LHCN-M2 (cell line): Measurements from ENCODE around the gene MRPL51. TPM values are rescaled to one million over a fixed set of nuclear protein-coding genes. Genes with fewer than 3 reads are reported as not detected.
"Not testable (repeated sequence)": the region's sequence is repeated elsewhere in the genome, so short reads cannot be mapped to it uniquely, and the experiment has no call there.

Experiments
- DNase-seq: peaks from one replicate; pipeline ENCODE4 v3.0.0-alpha.2; 2012; ENCODE audit warnings: low read depth
- total RNA-seq: library from RNA; depleted of rRNA; stranded (reverse); fragments of >200 nt; gene quantifications from 2 replicates; pipeline ENCODE4 v1.2.3, GENCODE V29; 2014

Gene MRPL51
- total RNA-seq, 1 experiment from 2014 or later = 124 TPM

- no peak for DNase-seq
These were observed 4.8 kb downstream of the MRPL51 start for GRCh38 chr12:6488240-6488639.

- DNase-seq = no peak
These were observed 14.6 kb downstream of the MRPL51 start for GRCh38 chr12:6478416-6478815.

- not testable (repeated sequence) for DNase-seq
These were observed 15.3 kb downstream of the MRPL51 start for GRCh38 chr12:6477601-6478377.

DNA sequence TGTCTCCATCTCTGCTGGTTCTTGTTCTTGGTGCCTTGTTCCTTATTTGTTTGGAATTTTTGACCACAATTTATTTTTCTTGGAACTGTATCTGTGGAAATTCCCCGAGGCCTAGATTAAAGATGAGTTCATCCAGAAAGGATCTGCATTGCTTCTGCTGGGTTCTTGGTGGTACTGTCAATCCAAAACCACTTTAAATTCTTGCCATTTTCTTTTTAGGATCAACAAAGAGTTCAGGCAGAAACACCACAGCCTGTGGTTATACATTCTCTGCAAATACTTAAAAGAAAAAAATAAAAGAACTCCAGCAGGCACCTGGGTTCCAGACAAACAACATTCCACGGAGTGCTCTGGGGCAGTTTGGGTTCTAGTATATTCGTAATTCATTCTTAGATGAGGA is 16.6 kb downstream of the MRPL51 start:
- peak; percentile 58 for DNase-seq

- DNase-seq = not testable (repeated sequence)
These were observed 17.7 kb downstream of the MRPL51 start for GRCh38 chr12:6475233-6475975.

- no peak for DNase-seq
These were observed 20.6 kb downstream of the MRPL51 start for GRCh38 chr12:6472491-6472890.

GRCh38 chr12:6471989-6472360 is 21.1 kb downstream of the MRPL51 start:
- DNase-seq = peak; percentile 38

GRCh38 chr12:6470375-6471163 is 22.5 kb downstream of the MRPL51 start, which contains the start of gene VAMP1:
TSS of gene VAMP1 (minus strand) at chr12:6470677. CDS start at chr12:6470531, 146 bp downstream.
- peak; percentile 98 for DNase-seq

DNA sequence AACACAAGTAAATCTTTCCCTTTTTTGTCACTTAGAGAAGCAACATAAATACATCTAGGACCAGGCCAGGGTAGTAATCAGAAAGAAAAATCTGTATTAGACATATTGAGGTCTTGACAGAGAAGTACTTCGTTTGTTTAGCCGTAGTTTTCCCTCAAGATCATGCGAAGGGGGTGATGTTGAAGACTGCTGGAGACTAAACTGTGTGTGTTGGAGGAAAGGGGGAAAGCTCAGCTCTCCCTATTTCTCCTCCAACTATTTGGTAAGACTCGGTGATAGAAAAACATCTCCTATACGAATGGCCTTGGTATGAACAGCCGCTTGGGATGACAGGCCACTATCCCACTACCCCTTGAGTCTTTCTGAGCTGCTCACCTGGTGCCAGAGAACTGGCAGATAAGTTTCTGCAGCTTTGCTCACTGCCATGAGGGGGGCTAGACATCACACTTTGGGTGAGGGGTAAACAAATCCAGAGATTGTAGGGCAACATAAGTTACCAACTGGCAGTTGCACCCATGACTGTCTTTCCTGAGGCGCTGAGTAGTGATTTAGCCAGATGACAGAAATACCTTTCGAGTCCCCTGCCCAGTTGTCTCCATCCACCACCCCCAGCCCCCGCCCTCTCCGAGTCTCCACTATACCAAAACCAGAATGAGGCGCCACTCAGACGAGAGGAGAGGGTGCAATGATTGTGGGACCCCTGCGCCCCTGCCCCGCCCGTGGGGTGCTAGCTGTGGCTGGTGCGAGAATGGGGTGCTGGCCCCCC is 23.3 kb downstream of the MRPL51 start:
- DNase-seq = peak; percentile 20

DNA sequence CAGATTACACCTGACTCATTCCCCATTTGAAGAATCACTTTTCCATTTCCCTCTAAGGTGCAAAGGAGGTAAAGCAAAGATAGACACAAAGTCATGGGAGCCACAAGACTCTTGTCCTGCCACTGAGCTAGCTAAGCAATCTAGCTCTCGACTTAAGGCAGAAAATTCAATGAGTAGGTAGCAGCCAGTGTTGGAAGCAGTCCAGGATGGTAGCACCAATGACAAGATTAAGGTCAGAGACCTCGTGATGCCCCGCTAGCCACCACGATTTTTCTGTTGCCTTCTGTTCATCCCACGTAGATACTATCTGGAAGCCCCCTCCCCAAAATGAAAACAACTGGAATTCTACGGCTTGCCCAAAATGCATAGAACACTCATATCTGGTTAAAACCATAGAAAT is 24.0 kb downstream of the MRPL51 start:
- DNase-seq = no peak

GRCh38 chr12:6468283-6468575 is 24.8 kb downstream of the MRPL51 start:
- no peak for DNase-seq

DNA sequence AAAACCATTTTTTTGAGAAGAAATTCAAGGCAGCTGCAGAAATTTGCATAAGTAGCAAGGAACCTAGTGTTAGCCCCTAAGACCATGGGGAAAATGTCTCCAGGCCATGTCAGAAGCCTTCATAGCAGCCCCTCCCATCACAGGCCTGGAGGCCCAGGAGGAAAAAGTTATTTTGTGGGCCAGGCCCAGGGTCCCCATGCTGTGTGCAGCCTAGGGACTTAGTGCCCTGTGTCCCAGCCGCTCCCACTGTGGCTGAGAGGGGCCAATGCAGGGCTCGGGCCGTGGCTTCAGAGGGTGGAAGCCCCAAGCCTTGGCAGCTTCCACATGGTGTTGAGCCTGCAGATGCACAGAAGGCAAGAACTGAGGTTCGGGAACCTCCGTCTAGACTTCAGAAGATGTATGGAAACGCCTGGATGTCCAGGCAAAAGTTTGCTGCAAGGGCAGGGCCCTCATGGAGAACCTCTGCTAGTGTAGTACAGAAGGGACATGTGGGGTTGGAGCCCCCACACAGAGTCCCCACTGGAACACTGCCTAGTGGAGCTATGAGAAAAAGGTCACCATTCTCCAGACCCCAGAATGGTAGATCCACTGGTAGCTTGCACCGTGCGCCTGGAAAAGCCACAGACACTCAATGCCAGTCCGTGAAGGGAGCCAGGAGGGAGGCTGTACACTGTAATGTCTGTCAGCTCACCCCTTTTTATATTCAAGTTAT is 25.3 kb downstream of the MRPL51 start:
- not testable (repeated sequence) for DNase-seq

DNA sequence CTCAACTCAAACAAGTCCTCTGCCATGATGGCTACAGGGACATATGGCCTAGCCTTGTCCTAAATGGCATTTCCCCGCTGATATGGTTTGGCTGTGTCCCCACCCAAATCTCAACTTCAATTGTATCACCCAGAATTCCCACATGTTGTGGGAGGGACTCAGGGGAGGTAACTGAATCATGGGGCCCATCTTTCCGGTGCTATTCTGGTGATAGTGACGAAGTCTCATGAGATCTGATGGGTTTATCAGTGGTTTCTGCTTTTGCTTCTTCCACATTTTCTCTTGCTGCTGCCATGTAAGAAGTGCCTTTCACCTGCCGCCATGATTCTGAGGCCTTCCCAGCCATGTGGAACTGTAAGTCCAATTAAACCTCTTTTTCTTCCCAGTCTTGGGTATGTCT is 26.3 kb downstream of the MRPL51 start:
- DNase-seq = not testable (repeated sequence)

DNA sequence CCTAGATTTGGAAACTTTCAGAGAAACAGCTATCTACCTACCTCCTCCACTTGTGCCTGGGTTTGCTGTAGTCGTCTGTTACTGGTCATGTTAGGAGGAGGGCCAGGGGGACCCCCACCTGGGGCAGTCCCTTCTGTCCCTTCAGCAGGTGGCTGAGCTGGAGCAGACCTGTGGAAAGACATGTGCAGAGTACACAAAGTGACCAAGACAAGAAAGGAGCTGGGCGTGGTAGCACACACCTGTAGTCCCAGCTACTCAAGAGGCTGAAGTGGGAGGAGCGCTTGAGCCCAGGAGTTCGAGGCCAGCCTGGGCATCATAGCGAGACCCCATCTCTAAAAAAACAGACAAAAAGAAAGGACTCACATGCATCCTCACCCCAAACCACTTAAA is 26.9 kb downstream of the MRPL51 start:
- DNase-seq = no peak

- DNase-seq = peak; percentile 70
These were observed 27.4 kb downstream of the MRPL51 start for GRCh38 chr12:6465467-6466183.

DNA sequence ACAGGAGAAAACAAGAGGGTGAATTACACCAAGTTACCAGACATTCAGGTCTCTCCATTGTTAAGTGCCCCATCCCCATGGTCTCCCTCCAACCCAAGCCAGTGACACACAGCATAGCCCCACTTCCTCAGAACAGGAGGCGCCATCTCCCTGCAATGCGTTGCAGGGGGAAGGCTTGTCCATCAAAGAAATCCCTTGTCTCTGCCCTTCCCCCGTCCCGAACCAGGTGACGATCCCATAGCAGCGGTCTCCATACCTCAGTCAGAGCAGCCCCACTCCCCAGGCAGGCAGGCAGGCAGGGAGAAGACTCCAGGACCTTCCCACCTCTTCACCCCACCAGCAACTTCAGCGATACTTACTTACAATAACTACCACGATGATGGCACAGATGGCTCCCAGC is 28.5 kb downstream of the MRPL51 start:
- DNase-seq = no peak

- DNase-seq = no peak
These were observed 29.2 kb downstream of the MRPL51 start for GRCh38 chr12:6463858-6464257.

GRCh38 chr12:6463216-6463615 is 29.8 kb downstream of the MRPL51 start:
- DNase-seq = no peak

DNA sequence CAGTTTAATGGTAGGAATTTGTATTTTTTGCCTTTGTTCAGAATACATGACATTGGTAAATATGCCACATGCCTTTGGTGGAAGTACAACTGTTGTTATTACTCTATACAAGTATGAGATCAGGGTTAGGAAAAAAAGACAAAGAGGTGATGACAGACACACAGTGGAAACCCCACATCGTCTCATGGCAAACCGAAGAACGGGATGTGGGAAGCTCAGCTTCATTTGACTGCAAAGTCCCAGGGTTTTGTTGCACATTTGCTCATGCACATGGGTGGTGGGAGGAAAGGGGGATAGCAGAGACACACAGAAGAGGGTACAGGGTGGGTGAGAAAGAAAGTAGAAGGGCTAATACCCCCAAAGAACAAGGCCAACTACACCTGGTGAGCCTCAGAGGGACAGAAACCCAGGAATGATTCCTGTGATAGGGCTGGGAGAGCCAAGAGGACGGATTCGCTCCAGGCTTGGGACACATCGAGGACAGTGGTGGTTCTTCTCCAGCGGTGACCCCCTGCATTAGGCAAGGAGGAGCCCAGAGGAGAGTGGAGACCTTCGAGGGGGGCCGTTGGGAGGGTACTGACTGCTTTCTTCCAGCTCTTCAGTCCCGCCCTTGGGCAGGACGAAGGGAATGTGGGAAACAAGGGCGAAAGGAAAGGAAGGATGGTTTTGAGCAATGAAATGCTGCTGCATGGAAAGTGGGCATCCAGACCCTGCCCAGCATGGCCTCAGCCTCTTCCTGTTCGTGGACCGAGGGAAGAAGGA is 30.6 kb downstream of the MRPL51 start:
- no peak for DNase-seq
